GM12864 (cell line): ENCODE measurements around the gene DPY19L2.
"Not testable (repeated sequence)": the region's sequence is repeated elsewhere in the genome, so short reads cannot be mapped to it uniquely, and the experiment has no call there.

Experiments used
- DNase-seq: peaks from one replicate; pipeline ENCODE4 v3.0.0-alpha.2; 2011; ENCODE audit warnings: low read depth
- H3K4me3 ChIP-seq: 2 replicates; pipeline ENCODE4 v1.5.1; 2011; ENCODE audit warnings: mild to moderate bottlenecking, low read depth, low read length, control low read depth
- CTCF ChIP-seq: IDR thresholded peaks from 2 replicates; pipeline ENCODE4 v1.5.1; 2011; ENCODE audit warnings: low read depth, mild to moderate bottlenecking, moderate library complexity, low read length, control low read depth, inconsistent platforms; ENCODE audit errors: missing control alignments

Gene DPY19L2

GRCh38 chr12:63577631-63578030 is 90.7 kb downstream of the DPY19L2 start:
- not testable (repeated sequence) for H3K4me3 ChIP-seq, DNase-seq

DNA sequence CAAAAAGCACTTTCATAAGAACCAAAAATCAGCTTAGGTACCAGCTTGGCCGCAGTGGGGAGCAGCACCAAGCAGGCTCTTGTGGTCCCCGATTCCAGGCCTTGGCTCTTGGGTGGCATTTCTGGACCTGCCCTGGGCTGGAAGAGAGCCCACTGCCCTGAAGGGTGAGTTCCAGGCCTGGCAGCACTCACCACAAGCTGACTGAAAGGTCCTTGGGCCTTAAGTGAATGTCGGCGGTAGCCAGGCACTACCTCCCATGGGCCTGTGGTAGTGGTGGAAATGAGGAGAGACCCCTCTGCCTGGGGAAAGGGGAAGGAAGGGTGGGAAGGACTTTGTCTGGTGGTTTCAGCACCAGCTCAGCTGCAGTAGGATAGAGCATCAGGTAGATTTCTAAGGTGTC is 96.3 kb downstream of the DPY19L2 start:
- H3K4me3 ChIP-seq, DNase-seq: not testable (repeated sequence)

GRCh38 chr12:63558445-63558844 is 109.8 kb downstream of the DPY19L2 start:
- not testable (repeated sequence) for DNase-seq, H3K4me3 ChIP-seq

GRCh38 chr12:63551397-63551796 is 116.9 kb downstream of the DPY19L2 start:
- not testable (repeated sequence) for H3K4me3 ChIP-seq, DNase-seq

DNA sequence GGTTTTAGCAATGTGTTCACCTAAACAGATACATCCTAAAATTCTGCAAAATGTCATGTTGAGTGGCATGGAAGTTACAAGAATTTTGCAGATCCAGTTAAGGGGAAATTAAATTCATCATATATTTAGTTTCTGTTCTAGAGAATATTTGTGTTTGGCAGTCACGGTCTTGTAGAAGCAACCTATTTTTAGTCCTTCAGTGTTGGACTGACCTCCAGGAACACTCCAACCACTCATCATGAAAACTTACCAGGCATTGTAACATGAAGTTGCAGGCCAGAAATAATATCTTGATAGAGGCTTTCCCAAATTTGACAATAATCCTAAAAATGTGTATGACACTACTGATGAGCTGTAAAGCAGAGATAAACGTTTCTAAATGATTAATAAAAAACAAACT is 119.3 kb downstream of the DPY19L2 start:
- not testable (repeated sequence) for DNase-seq, H3K4me3 ChIP-seq

DNA sequence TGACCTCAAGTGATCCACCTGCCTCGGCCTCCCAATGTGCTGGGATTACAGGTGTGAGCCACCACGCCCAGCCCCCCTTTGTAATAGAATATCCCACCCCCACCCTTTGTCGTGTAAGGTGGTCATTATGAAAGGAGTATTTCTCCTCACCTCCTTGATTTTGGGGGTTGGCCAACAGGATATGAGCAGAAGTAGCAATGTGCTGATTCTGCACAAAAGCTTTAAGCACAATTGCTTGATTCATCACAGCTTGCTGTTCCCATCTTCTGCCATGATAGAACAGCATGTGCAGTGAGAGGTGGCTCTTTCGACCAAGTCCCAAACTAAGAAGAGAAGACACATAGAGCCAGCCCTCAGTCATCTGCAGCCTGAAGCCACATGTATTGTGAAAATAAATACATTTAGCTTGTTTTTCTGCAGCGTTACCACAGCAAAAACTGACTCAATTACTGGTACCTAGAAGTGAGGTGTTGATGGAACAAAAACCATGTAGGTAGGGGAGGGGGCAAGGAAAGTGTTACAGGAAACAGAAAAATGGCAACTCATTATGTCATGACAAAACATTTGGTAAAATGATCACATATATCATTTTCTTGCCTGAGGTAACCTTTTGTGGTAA is 122.9 kb downstream of the DPY19L2 start:
- not testable (repeated sequence) for DNase-seq, H3K4me3 ChIP-seq

DNA sequence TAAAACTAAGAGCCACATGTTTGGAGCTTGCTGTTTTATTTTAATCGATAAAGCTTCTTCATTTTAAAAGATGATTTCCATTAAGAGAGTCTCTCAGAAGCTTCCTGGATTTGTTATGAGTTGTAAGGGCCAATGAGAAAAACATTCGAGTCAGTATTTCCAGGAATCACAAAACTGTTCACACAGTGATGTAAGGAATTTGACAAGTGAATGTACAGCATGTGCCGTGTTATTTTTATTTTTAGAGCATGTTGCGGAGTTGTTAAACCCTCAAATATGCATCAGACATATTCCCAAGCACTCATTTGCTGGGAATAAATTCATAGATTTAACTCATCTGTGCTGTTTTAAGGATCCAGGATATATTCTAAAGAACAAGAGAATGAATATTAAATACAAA is 129.6 kb downstream of the DPY19L2 start:
- not testable (repeated sequence) for H3K4me3 ChIP-seq, DNase-seq

DNA sequence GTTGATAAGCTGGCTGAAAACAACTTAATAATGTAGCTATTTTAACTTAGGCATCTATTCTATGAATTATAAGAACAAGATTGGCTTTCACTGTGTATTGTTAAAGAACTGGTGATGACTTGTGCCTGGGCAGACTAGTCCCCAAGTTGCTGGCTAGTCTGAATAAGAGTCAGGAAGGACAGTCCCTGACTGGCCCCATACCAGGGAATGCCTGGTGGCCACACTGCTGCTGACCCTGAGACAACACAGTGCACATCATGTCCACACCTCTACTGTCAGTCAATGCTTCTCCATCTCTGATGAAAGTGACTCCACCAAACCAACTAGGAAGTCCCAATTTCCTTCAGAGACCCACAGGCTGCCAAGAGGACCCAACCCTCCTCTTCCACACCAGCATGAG is 130.5 kb downstream of the DPY19L2 start:
- DNase-seq, H3K4me3 ChIP-seq: not testable (repeated sequence)

GRCh38 chr12:63529641-63530040 is 138.7 kb downstream of the DPY19L2 start:
- H3K4me3 ChIP-seq, DNase-seq: not testable (repeated sequence)

DNA sequence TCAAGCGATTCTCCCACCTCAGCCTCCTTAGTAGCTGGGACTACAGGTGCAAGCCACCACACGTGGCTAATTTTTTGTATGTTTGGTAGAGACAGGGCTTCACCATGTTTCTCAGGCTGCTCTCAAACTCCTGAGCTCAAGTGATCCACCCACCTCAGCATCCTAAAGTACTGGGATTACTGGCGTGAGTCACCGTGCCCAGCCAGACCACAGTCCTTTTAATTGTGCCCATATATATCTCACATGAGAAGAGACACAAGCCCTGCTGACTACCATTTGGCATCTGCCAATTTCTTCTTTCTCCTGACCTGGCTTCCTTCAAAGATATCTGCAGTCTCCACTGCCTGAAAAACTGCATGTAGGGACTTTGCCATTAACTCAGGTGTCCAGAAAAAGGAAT is 142.5 kb downstream of the DPY19L2 start:
- DNase-seq = no peak
- no peak for TF ChIP-seq CTCF
- no peak overlapping the region for H3K4me3 ChIP-seq

GRCh38 chr12:63521706-63522105 is 146.6 kb downstream of the DPY19L2 start:
- no peak for DNase-seq
- TF ChIP-seq CTCF = no peak
- H3K4me3 ChIP-seq = no peak overlapping the region
